ENCODE measurements around the gene RBBP6.

GRCh38 chr16:24609417-24609739 lies 70.0 kb downstream of the RBBP6 start:
- TF ChIP-seq POLR2A (IDR thresholded peaks at IDR 0.05) (no peak), CTCF (IDR thresholded peaks at IDR 0.05) (no peak)
